HCT116 (cell line): ENCODE results near the gene NDUFA8.

Experiments
- CEBPB ChIP-seq: IDR thresholded peaks from 2 replicates; pipeline ENCODE4 v1.6.1; 2012; ENCODE audit warnings: low read depth
- EGR1 ChIP-seq: IDR thresholded peaks from 2 replicates; pipeline ENCODE4 v1.6.1; 2012; ENCODE audit warnings: low read depth
- EZH2phosphoT487 ChIP-seq: fragments of 200-600 bp; IDR thresholded peaks from 2 replicates; pipeline ENCODE4 v1.6.1; 2018; ENCODE audit warnings: antibody characterized with exemption, borderline replicate concordance
- POLR2A ChIP-seq: IDR thresholded peaks from 2 replicates; pipeline ENCODE4 v1.7.0; 2011; ENCODE audit warnings: borderline replicate concordance; ENCODE audit not compliant: insufficient read depth, insufficient read length; ENCODE audit errors: extremely low read depth
- SP1 ChIP-seq: IDR thresholded peaks from 2 replicates; pipeline ENCODE4 v1.6.1; 2012; ENCODE audit warnings: low read depth
- YY1 ChIP-seq: IDR thresholded peaks from 2 replicates; pipeline ENCODE4 v1.6.1; 2011; ENCODE audit warnings: low read length, low read depth, moderate library complexity, mild to moderate bottlenecking; ENCODE audit not compliant: insufficient replicate concordance; ENCODE audit errors: extremely low read depth
- ZNF274 ChIP-seq: fragments of 200-500 bp; sonication (Bioruptor generic); IDR thresholded peaks from 2 replicates; pipeline ENCODE4 v1.6.1; 2014; ENCODE audit warnings: mild to moderate bottlenecking, low read depth, low read length, inconsistent platforms
- TF ChIP-seq, protein P1 (sequence below), 3 experiments: fragments of 200-600 bp in 1 of 3; sonication (generic) in 1 of 3; IDR thresholded peaks in 2 of 3; conservative IDR thresholded peaks in 1 of 3; 2 replicates each; pipeline ENCODE4 v1.5.1; 2012 to 2017; ENCODE audit warnings: low read depth in 2 of 3, low read length in 2 of 3, antibody characterized with exemption in 1 of 3, borderline replicate concordance in 1 of 3, control low read depth in 1 of 3, mild to moderate bottlenecking in 1 of 3, mixed read lengths in 1 of 3, mixed run types in 1 of 3, moderate library complexity in 1 of 3; ENCODE audit not compliant: insufficient read depth in 1 of 3

DNA sequence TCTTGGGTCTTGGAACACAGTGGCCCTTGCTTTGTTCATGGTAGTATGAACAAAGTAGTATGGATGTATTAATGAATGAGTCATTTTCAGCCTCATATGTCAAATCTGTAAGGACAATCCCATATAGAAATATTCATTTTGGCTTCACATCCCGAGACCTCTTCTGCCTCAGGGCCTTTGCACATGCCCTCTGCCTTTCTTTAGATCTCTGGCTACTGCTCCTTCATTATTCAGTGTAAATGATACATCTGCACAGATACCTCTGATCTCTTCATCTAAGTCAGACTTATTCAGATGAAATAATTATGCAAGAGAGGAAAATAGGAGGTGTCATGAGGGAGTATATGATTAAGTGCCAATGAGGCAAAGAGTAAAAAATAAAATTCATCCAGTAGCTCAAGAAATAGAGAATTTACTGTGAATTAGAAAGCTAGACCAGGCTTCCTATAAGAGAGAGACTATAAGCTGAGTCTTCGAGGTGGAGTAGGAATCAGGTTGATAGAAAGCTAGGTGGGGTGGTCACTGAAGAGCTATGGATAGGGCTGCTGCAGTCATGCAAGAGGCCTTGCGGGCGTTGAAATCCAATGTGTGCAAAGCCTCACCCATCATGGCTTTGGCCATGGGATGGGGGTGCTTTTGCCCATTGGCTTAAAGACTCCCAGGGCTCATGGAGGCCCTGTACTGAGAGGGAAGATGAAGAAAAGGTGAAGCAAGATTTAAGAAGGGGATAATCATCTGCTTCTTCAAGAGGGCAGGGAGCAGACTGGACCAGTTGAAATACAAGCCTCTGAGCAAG is 62.8 kb downstream of the NDUFA8 start:
- TF ChIP-seq, protein P1, sequence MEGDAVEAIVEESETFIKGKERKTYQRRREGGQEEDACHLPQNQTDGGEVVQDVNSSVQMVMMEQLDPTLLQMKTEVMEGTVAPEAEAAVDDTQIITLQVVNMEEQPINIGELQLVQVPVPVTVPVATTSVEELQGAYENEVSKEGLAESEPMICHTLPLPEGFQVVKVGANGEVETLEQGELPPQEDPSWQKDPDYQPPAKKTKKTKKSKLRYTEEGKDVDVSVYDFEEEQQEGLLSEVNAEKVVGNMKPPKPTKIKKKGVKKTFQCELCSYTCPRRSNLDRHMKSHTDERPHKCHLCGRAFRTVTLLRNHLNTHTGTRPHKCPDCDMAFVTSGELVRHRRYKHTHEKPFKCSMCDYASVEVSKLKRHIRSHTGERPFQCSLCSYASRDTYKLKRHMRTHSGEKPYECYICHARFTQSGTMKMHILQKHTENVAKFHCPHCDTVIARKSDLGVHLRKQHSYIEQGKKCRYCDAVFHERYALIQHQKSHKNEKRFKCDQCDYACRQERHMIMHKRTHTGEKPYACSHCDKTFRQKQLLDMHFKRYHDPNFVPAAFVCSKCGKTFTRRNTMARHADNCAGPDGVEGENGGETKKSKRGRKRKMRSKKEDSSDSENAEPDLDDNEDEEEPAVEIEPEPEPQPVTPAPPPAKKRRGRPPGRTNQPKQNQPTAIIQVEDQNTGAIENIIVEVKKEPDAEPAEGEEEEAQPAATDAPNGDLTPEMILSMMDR (IDR thresholded peaks at IDR 0.05 in 2 of 3, conservative IDR thresholded peaks at IDR 0.05 in 1 of 3; ENCODE audit: borderline replicate concordance in 1 of 3, insufficient read depth in 1 of 3, low read depth in 2 of 3, low read length in 2 of 3): no peak
- TF ChIP-seq EZH2phosphoT487 (no peak), POLR2A (no peak), CEBPB (no peak), SP1 (no peak), YY1 (no peak), ZNF274 (no peak), EGR1 (no peak)
